ENCODE data around the gene ZNF638.

- TF ChIP-seq PATZ1 (CRISPR knock-in tag; IDR thresholded peaks at IDR 0.05; ENCODE audit: borderline replicate concordance) (no peak), GLIS3 (CRISPR knock-in tag; IDR thresholded peaks at IDR 0.05) (no peak), TOX (CRISPR knock-in tag; IDR thresholded peaks at IDR 0.05; ENCODE audit: borderline replicate concordance) (no peak), ZFP30 (CRISPR knock-in tag; IDR thresholded peaks at IDR 0.05) (no peak), RARB (CRISPR knock-in tag; IDR thresholded peaks at IDR 0.05) (no peak), ZNF70 (CRISPR knock-in tag; IDR thresholded peaks at IDR 0.05) (no peak), PPARA (CRISPR knock-in tag; IDR thresholded peaks at IDR 0.05; ENCODE audit: borderline replicate concordance) (no peak), ARNTL (CRISPR knock-in tag; IDR thresholded peaks at IDR 0.05; ENCODE audit: borderline replicate concordance, low read depth) (no peak)
Measured at GRCh38 chr2:71469403-71470398, 138.1 kb downstream of the ZNF638 start.
